DOHH2 (cell line): ENCODE results near the gene VEGFA.

Experiments
- EZH2phosphoT487 ChIP-seq: fragments of 200-600 bp; sonication (generic); IDR thresholded peaks from 2 replicates; pipeline ENCODE4 v1.6.1; 2017; ENCODE audit warnings: borderline replicate concordance, mild to moderate bottlenecking, antibody characterized with exemption, low read length, moderate library complexity, mixed read lengths
- TF ChIP-seq, protein P1 (sequence below): fragments of 200-600 bp; sonication (generic); IDR thresholded peaks from one replicate; pipeline ENCODE4 v1.5.1; 2014; ENCODE audit warnings: antibody characterized with exemption, mild to moderate bottlenecking, low read depth, low read length; ENCODE audit not compliant: poor library complexity, severe bottlenecking

DNA sequence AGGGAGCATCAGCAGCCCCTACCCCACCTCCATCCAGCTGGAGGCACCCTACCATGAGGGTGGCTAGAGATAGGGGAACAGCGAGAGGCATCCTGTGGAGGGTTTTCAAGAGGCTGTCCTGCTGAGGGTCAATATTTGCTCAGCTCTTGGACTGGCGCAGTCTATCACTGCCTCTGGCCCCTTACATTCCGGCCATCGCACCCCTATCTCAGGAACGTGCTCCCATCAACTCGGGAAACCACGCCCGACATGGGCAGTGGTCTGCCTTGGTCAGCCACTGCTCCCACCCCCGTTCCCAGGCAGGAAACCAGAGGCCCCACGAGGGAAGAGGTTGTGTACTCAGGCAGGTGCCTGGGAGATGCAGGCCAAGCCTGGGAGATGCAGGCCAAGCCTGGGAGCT, 57.9 kb downstream of the VEGFA start:
- TF ChIP-seq, protein P1, sequence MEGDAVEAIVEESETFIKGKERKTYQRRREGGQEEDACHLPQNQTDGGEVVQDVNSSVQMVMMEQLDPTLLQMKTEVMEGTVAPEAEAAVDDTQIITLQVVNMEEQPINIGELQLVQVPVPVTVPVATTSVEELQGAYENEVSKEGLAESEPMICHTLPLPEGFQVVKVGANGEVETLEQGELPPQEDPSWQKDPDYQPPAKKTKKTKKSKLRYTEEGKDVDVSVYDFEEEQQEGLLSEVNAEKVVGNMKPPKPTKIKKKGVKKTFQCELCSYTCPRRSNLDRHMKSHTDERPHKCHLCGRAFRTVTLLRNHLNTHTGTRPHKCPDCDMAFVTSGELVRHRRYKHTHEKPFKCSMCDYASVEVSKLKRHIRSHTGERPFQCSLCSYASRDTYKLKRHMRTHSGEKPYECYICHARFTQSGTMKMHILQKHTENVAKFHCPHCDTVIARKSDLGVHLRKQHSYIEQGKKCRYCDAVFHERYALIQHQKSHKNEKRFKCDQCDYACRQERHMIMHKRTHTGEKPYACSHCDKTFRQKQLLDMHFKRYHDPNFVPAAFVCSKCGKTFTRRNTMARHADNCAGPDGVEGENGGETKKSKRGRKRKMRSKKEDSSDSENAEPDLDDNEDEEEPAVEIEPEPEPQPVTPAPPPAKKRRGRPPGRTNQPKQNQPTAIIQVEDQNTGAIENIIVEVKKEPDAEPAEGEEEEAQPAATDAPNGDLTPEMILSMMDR = no peak
- no peak for TF ChIP-seq EZH2phosphoT487
